ENCODE measurements around the gene SLC16A7.

The SLC16A7 gene

DNA sequence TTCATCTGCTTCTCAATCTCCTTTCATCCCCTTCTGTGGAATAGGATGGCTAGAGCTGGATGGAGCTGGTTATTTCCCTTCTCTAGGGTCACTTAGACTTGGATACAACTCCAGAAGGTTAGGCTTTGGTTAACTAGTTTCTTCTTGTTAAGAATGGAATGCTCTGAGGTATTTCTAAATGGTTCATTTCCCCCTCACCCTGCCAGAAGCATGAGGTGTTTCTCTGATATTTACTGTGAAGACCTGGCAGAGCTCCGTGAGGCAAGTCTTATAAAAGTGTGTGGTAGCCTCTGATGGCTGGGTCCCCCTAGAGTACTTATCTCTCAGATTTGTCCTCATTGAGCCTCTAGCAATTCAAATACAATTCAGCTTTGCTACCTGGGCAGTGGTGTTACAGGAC lies 207.9 kb downstream of the SLC16A7 start:
- Histone ChIP-seq H3K27me3 (ENCODE audit: insufficient read depth, low read length) (no peaks in the 10 kb centered on the region), H3K9me3 (ENCODE audit: insufficient read depth, low read depth, low read length) (peaks cover 1% of the 10 kb centered on the region), H3K4ac (ENCODE audit: low read depth, low read length) (no peak overlapping the region), H4K12ac (ENCODE audit: low read depth, low read length) (no peak overlapping the region), H3K4me1 (ENCODE audit: control insufficient read depth in 1 of 2, insufficient read depth in 2 of 2, low read length in 2 of 2) (no peaks in the 10 kb centered on the region), H3K18ac (ENCODE audit: low read length) (no peak overlapping the region), H3K79me2 (ENCODE audit: control insufficient read depth, insufficient read depth, low read length, poor library complexity) (no peaks in the 10 kb centered on the region), H2BK12ac (ENCODE audit: low read length) (no peak overlapping the region), H4K91ac (ENCODE audit: low read depth, low read length) (no peak overlapping the region), H3K4me2 (ENCODE audit: low read length) (no peak overlapping the region), H3K4me3 (ENCODE audit: low read depth, low read length) (no peak overlapping the region), H2AFZ (ENCODE audit: insufficient read depth, low read length, poor library complexity) (no peak overlapping the region), H3K9ac (ENCODE audit: low read length) (no peak overlapping the region), H2BK120ac (ENCODE audit: insufficient read depth, low read length, poor library complexity) (no peak overlapping the region), H3K79me1 (ENCODE audit: low read length) (no peaks in the 10 kb centered on the region), H2AK5ac (ENCODE audit: low read length) (no peak overlapping the region), H3K23ac (ENCODE audit: low read length) (no peak overlapping the region), H2BK5ac (ENCODE audit: low read depth, low read length, poor library complexity) (no peak overlapping the region), H3K27ac (ENCODE audit: low read depth, low read length) (no peak overlapping the region), H4K8ac (ENCODE audit: low read depth, low read length) (no peak overlapping the region), H3K14ac (ENCODE audit: low read length) (no peak overlapping the region), H3K36me3 (ENCODE audit: control insufficient read depth in 1 of 2, insufficient read depth in 2 of 2, low read length in 2 of 2) (no peaks in the 10 kb centered on the region)
- WGBS (ENCODE audit: extremely low coverage, insufficient coverage, insufficient read length) = no CpG with 5 or more reads among the region's 1 CpG
- no peak for DNase-seq

- Histone ChIP-seq H3K4me2 (ENCODE audit: low read length) (no peak overlapping the region), H4K91ac (ENCODE audit: low read depth, low read length) (no peak overlapping the region), H2BK5ac (ENCODE audit: low read depth, low read length, poor library complexity) (no peak overlapping the region), H3K4ac (ENCODE audit: low read depth, low read length) (no peak overlapping the region), H3K79me1 (ENCODE audit: low read length) (no peaks in the 10 kb centered on the region), H3K79me2 (ENCODE audit: control insufficient read depth, insufficient read depth, low read length, poor library complexity) (no peaks in the 10 kb centered on the region), H3K23ac (ENCODE audit: low read length) (no peak overlapping the region), H2AFZ (ENCODE audit: insufficient read depth, low read length, poor library complexity) (no peak overlapping the region), H3K27me3 (ENCODE audit: insufficient read depth, low read length) (no peaks in the 10 kb centered on the region), H2AK5ac (ENCODE audit: low read length) (no peak overlapping the region), H3K9me3 (ENCODE audit: insufficient read depth, low read depth, low read length) (no peaks in the 10 kb centered on the region), H3K4me3 (ENCODE audit: low read depth, low read length) (no peak overlapping the region), H3K14ac (ENCODE audit: low read length) (no peak overlapping the region), H3K18ac (ENCODE audit: low read length) (no peak overlapping the region), H3K4me1 (ENCODE audit: control insufficient read depth in 1 of 2, insufficient read depth in 2 of 2, low read length in 2 of 2) (no peaks in the 10 kb centered on the region), H3K27ac (ENCODE audit: low read depth, low read length) (no peak overlapping the region), H3K36me3 (ENCODE audit: control insufficient read depth in 1 of 2, insufficient read depth in 2 of 2, low read length in 2 of 2) (no peaks in the 10 kb centered on the region), H2BK12ac (ENCODE audit: low read length) (no peak overlapping the region), H2BK120ac (ENCODE audit: insufficient read depth, low read length, poor library complexity) (no peak overlapping the region), H3K9ac (ENCODE audit: low read length) (no peak overlapping the region), H4K12ac (ENCODE audit: low read depth, low read length) (no peak overlapping the region), H4K8ac (ENCODE audit: low read depth, low read length) (no peak overlapping the region)
- no CpG with 5 or more reads among the region's 3 CpGs for WGBS (ENCODE audit: extremely low coverage, insufficient coverage, insufficient read length)
- peak in 1 of 2 donors; percentile 48 for DNase-seq
Measured at GRCh38 chr12:59808317-59808910, 212.6 kb downstream of the SLC16A7 start.

DNA sequence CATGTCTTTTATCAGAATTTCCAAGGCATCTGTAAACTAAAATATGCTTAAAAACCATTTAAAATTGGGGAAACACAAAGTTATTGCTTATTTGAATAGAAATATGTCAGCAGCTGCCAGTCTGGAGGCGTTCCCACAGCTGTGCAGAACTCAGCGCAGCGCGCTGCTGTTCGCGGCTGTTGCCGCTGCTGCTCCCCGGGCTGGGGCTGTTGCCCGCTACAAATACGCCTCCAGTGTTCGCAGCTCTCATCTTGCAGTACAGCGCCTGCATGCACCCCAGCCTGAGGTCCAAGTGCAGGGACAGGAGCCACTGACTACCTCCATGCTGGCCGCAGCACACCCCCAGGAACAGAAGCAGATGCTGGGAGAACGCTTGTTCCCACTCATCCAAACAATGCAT lies 216.2 kb downstream of the SLC16A7 start:
- no peaks in the 10 kb centered on the region for H3K27me3 ChIP-seq (ENCODE audit: insufficient read depth, low read length)
- WGBS (ENCODE audit: extremely low coverage, insufficient coverage, insufficient read length) = no CpG with 5 or more reads among the region's 14 CpGs

GRCh38 chr12:59812716-59813115 lies 216.9 kb downstream of the SLC16A7 start:
- H3K79me2 ChIP-seq (ENCODE audit: control insufficient read depth, insufficient read depth, low read length, poor library complexity) = no peaks in the 10 kb centered on the region
- H2BK12ac ChIP-seq (ENCODE audit: low read length) = no peak overlapping the region
- H3K9me3 ChIP-seq (ENCODE audit: insufficient read depth, low read depth, low read length) = no peaks in the 10 kb centered on the region
- no peak overlapping the region for H3K4me2 ChIP-seq (ENCODE audit: low read length)
- H4K12ac ChIP-seq (ENCODE audit: low read depth, low read length) = no peak overlapping the region
- H2AK5ac ChIP-seq (ENCODE audit: low read length) = no peak overlapping the region
- no peak overlapping the region for H3K27ac ChIP-seq (ENCODE audit: low read depth, low read length)
- no peak overlapping the region for H3K18ac ChIP-seq (ENCODE audit: low read length)
- H3K23ac ChIP-seq (ENCODE audit: low read length) = no peak overlapping the region
- H4K91ac ChIP-seq (ENCODE audit: low read depth, low read length) = no peak overlapping the region
- H2AFZ ChIP-seq (ENCODE audit: insufficient read depth, low read length, poor library complexity) = no peak overlapping the region
- no peak overlapping the region for H3K4me3 ChIP-seq (ENCODE audit: low read depth, low read length)
- H2BK5ac ChIP-seq (ENCODE audit: low read depth, low read length, poor library complexity) = no peak overlapping the region
- H3K36me3 ChIP-seq (ENCODE audit: control insufficient read depth in 1 of 2, insufficient read depth in 2 of 2, low read length in 2 of 2) = no peaks in the 10 kb centered on the region
- DNase-seq = no peak
- H3K9ac ChIP-seq (ENCODE audit: low read length) = no peak overlapping the region
- H2BK120ac ChIP-seq (ENCODE audit: insufficient read depth, low read length, poor library complexity) = no peak overlapping the region
- no peaks in the 10 kb centered on the region for H3K79me1 ChIP-seq (ENCODE audit: low read length)
- H3K4me1 ChIP-seq (ENCODE audit: control insufficient read depth in 1 of 2, insufficient read depth in 2 of 2, low read length in 2 of 2) = no peaks in the 10 kb centered on the region
- H3K14ac ChIP-seq (ENCODE audit: low read length) = no peak overlapping the region
- no peaks in the 10 kb centered on the region for H3K27me3 ChIP-seq (ENCODE audit: insufficient read depth, low read length)
- no peak overlapping the region for H4K8ac ChIP-seq (ENCODE audit: low read depth, low read length)
- no CpG with 5 or more reads among the region's 7 CpGs for WGBS (ENCODE audit: extremely low coverage, insufficient coverage, insufficient read length)
- H3K4ac ChIP-seq (ENCODE audit: low read depth, low read length) = no peak overlapping the region

More for the DNA sequence above, 216.2 kb downstream of the SLC16A7 start:
- Histone ChIP-seq H3K9ac (ENCODE audit: low read length) (no peak overlapping the region), H2BK120ac (ENCODE audit: insufficient read depth, low read length, poor library complexity) (no peak overlapping the region), H2BK12ac (ENCODE audit: low read length) (no peak overlapping the region), H3K79me2 (ENCODE audit: control insufficient read depth, insufficient read depth, low read length, poor library complexity) (no peaks in the 10 kb centered on the region), H3K9me3 (ENCODE audit: insufficient read depth, low read depth, low read length) (no peaks in the 10 kb centered on the region), H3K27ac (ENCODE audit: low read depth, low read length) (no peak overlapping the region), H2BK5ac (ENCODE audit: low read depth, low read length, poor library complexity) (no peak overlapping the region), H3K4me1 (ENCODE audit: control insufficient read depth in 1 of 2, insufficient read depth in 2 of 2, low read length in 2 of 2) (no peaks in the 10 kb centered on the region), H4K12ac (ENCODE audit: low read depth, low read length) (no peak overlapping the region), H3K18ac (ENCODE audit: low read length) (no peak overlapping the region), H3K23ac (ENCODE audit: low read length) (no peak overlapping the region), H4K8ac (ENCODE audit: low read depth, low read length) (no peak overlapping the region), H3K79me1 (ENCODE audit: low read length) (no peaks in the 10 kb centered on the region), H3K36me3 (ENCODE audit: control insufficient read depth in 1 of 2, insufficient read depth in 2 of 2, low read length in 2 of 2) (no peaks in the 10 kb centered on the region), H3K14ac (ENCODE audit: low read length) (no peak overlapping the region), H3K4ac (ENCODE audit: low read depth, low read length) (no peak overlapping the region), H3K4me2 (ENCODE audit: low read length) (no peak overlapping the region), H3K4me3 (ENCODE audit: low read depth, low read length) (no peak overlapping the region), H2AK5ac (ENCODE audit: low read length) (no peak overlapping the region), H2AFZ (ENCODE audit: insufficient read depth, low read length, poor library complexity) (no peak overlapping the region), H4K91ac (ENCODE audit: low read depth, low read length) (no peak overlapping the region)
- DNase-seq = no peak
